Activated T-cell treated with anti-CD3 and anti-CD28 coated beads, Interleukin-2, amount 50 U/mL, for 72 hours (primary cell): Measurements from ENCODE around the gene SYNE2. TPM values are rescaled to one million over a fixed set of nuclear protein-coding genes. Genes with fewer than 3 reads are reported as not detected.
"Not testable (repeated sequence)": the region's sequence is repeated elsewhere in the genome, so short reads cannot be mapped to it uniquely, and the experiment has no call there.

ENCODE experiments used
- ATAC-seq, 2 donors: fragments of 150-1000 bp; cut with Tn5 transposase; replicated peaks in 1 of 2; 2 replicates each; pipeline ENCODE4 v1.10.0; 2021; ENCODE audit warnings: moderate library complexity in 2 of 2, mild to moderate bottlenecking in 1 of 2
- DNase-seq, 2 donors: peaks; one replicate each; pipeline ENCODE4 v3.0.0; 2021 to 2022; ENCODE audit warnings: mixed read lengths in 1 of 2
- H3K27ac Mint-ChIP-seq: one replicate; pipeline ENCODE4 v1.8.0; 2022; ENCODE audit warnings: mild to moderate bottlenecking, moderate library complexity, mixed read lengths
- H3K27me3 Mint-ChIP-seq: one replicate; pipeline ENCODE4 v1.8.0; 2022; ENCODE audit warnings: low read depth, mixed read lengths
- H3K36me3 Mint-ChIP-seq, 2 donors: one replicate each; pipeline ENCODE4 v1.8.0; 2022; ENCODE audit warnings: mixed read lengths in 2 of 2, mild to moderate bottlenecking in 1 of 2; ENCODE audit not compliant: insufficient read depth in 2 of 2
- H3K4me1 Mint-ChIP-seq: one replicate; pipeline ENCODE4 v1.8.0; 2022; ENCODE audit warnings: low read depth, mixed read lengths
- H3K4me3 Mint-ChIP-seq, 2 donors: one replicate each; pipeline ENCODE4 v1.8.0; 2022; ENCODE audit warnings: mild to moderate bottlenecking in 2 of 2, mixed read lengths in 2 of 2, moderate library complexity in 2 of 2
- H3K9me3 Mint-ChIP-seq, 2 donors: one replicate each; pipeline ENCODE4 v1.8.0; 2022; ENCODE audit warnings: mixed read lengths in 2 of 2
- total RNA-seq, 2 donors: library from RNA; stranded (reverse); gene quantifications; one replicate each; pipeline ENCODE4 v1.2.3, GENCODE V29; 2022

The SYNE2 gene
- total RNA-seq, 2 donors from 2014 or later = 32.3 to 48.8 TPM

- peak overlapping the region in 1 of 2 donors; percentile 27 for H3K4me3 Mint-ChIP-seq
- DNase-seq (no peak), ATAC-seq (no peak)
- peak overlapping the region; percentile 34 for H3K27ac Mint-ChIP-seq
- H3K4me1 Mint-ChIP-seq = peaks cover 62% of the 10 kb centered on the region
- H3K36me3 Mint-ChIP-seq = peaks cover 0 to 3% of the 10 kb centered on the region in 2 donors
- no peaks in the 10 kb centered on the region for H3K9me3 Mint-ChIP-seq
- peaks cover 8% of the 10 kb centered on the region for H3K27me3 Mint-ChIP-seq
These were observed 7.3 kb downstream of the SYNE2 start for GRCh38 chr14:63860146-63860545.

GRCh38 chr14:63862163-63862562 is 9.4 kb downstream of the SYNE2 start:
- Mint-ChIP-seq H3K4me1 (peaks cover 56% of the 10 kb centered on the region), H3K36me3 (peaks cover 0 to 3% of the 10 kb centered on the region in 2 donors), H3K4me3 (no peak overlapping the region), H3K9me3 (no peaks in the 10 kb centered on the region), H3K27ac (no peak overlapping the region), H3K27me3 (no peaks in the 10 kb centered on the region)
- DNase-seq = no peak
- no peak for ATAC-seq

DNA sequence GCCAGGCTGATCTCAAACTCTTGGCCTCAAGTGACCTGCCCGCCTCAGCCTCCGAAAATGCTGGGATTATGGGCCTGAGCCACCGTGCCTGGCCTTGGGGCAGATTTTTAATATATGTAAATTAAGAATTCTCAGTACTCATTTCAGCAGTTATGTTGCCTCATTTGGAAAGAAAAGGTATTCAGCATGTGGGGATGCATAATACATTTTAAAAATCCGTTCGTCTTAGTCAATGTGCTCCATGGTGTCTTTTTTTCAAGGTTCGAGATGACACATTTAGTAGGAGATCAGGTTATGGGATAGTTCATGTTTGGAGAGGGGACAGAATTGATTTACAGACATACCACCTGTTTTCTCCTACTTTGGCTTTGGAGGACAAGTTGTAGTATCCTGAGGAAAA is 10.2 kb downstream of the SYNE2 start:
- DNase-seq (no peak), ATAC-seq (no peak)
- peaks cover 48% of the 10 kb centered on the region for H3K4me1 Mint-ChIP-seq
- H3K36me3 Mint-ChIP-seq = no peaks in the 10 kb centered on the region
- H3K9me3 Mint-ChIP-seq = no peaks in the 10 kb centered on the region
- H3K4me3 Mint-ChIP-seq = peak overlapping the region in 1 of 2 donors; percentile 63
- H3K27ac Mint-ChIP-seq = peak overlapping the region; percentile 84
- H3K27me3 Mint-ChIP-seq = no peaks in the 10 kb centered on the region

DNA sequence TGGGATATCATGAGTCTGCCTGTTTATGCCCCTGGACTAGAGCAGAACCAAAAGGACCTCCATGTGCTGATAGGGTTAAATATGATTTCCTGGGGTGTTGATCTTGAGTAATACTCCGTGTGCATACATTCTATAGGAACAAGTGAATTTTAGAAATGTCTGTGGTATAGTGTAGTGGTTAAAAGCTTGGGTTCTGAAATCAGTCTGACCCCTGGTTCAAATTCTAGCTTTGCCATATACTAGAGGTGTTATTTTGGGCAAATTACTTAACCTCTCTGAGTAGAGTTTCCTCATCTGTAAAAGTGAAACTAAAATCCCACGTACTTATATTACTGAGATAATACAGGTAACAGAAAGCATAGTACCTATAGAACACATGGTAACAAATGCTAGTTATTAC is 12.0 kb downstream of the SYNE2 start:
- not testable (repeated sequence) for DNase-seq, H3K27me3 Mint-ChIP-seq, H3K36me3 Mint-ChIP-seq, H3K9me3 Mint-ChIP-seq
- ATAC-seq = peak; percentile 80 to 84
- Mint-ChIP-seq H3K4me1 (peaks cover 61% of the 10 kb centered on the region), H3K4me3 (peak overlapping the region; percentile 79 to 95), H3K27ac (peak overlapping the region; percentile 100)

GRCh38 chr14:63867933-63868921 is 15.4 kb downstream of the SYNE2 start:
- Mint-ChIP-seq H3K36me3 (no peaks in the 10 kb centered on the region), H3K9me3 (no peaks in the 10 kb centered on the region), H3K4me3 (peak overlapping the region; percentile 7 to 79), H3K27ac (peak overlapping the region; percentile 83), H3K4me1 (peaks cover 62% of the 10 kb centered on the region), H3K27me3 (no peaks in the 10 kb centered on the region)
- no peak for DNase-seq
- no peak for ATAC-seq

DNA sequence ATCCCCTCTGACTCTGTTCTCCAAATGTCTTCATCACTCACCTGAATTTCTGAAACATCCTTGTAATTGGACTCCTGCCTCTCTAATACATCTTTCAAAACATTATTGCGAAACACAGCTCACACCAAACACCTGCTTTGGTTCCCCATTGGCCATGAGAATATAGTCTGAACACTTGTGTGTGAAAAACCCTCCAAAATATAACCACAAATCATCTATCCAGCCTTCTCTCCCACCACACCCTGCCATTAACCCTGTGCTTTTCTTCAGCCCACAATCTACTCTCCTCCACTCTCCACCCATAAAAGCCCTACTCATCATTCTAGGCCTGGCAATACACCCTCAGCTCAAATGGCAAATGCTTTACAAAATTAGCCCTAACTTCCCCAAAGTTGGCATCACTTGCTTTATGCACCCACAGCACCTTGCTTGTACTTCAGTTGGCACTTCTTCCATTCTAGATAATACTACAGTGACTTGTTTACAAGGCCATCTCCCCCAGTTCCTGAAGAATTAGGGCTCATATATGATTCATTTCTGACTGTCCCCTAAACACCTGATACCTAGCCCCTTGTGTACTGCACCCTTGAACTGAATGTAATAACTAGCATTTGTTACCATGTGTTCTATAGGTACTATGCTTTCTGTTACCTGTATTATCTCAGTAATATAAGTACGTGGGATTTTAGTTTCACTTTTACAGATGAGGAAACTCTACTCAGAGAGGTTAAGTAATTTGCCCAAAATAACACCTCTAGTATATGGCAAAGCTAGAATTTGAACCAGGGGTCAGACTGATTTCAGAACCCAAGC is 17.3 kb downstream of the SYNE2 start:
- ATAC-seq = peak; percentile 92 to 93
- not testable (repeated sequence) for H3K27me3 Mint-ChIP-seq, H3K36me3 Mint-ChIP-seq, DNase-seq, H3K9me3 Mint-ChIP-seq
- peak overlapping the region; percentile 38 to 63 for H3K4me3 Mint-ChIP-seq
- peaks cover 53% of the 10 kb centered on the region for H3K4me1 Mint-ChIP-seq
- peak overlapping the region; percentile 67 for H3K27ac Mint-ChIP-seq

- Mint-ChIP-seq H3K4me3 (peak overlapping the region in 1 of 2 donors; percentile 23), H3K4me1 (peaks cover 48% of the 10 kb centered on the region)
- not testable (repeated sequence) for H3K9me3 Mint-ChIP-seq, H3K27me3 Mint-ChIP-seq, H3K27ac Mint-ChIP-seq, H3K36me3 Mint-ChIP-seq, ATAC-seq, DNase-seq
These were observed 17.9 kb downstream of the SYNE2 start for GRCh38 chr14:63870753-63871037.

- Mint-ChIP-seq H3K27ac (peak overlapping the region; percentile 31), H3K9me3 (no peaks in the 10 kb centered on the region), H3K4me3 (no peak overlapping the region), H3K27me3 (no peaks in the 10 kb centered on the region), H3K36me3 (no peaks in the 10 kb centered on the region), H3K4me1 (peaks cover 34% of the 10 kb centered on the region)
- DNase-seq (no peak), ATAC-seq (no peak)
These were observed 21.4 kb downstream of the SYNE2 start for GRCh38 chr14:63874223-63874622.

DNA sequence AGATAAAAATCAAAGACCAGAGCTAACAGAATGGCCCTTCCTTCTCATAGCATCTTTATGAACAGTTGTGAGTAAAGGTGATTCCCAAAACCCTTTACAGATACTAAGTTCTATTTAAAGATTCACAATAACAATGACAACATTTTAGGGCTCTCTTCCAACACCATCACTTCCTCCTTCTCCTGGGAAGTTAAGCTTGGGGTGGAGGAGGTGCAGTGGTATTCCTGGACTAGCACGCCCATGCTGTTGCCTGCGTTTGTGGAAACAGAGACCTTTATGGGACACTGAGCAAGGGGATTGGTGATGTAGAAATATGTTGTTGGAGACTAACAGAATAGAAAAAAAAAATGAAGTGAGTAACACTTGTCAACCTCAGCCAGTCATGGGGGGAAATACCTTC is 22.5 kb downstream of the SYNE2 start:
- Mint-ChIP-seq H3K4me1 (peaks cover 24% of the 10 kb centered on the region), H3K27ac (peak overlapping the region; percentile 13), H3K9me3 (no peaks in the 10 kb centered on the region), H3K27me3 (no peaks in the 10 kb centered on the region), H3K36me3 (no peaks in the 10 kb centered on the region), H3K4me3 (no peak overlapping the region)
- DNase-seq (no peak), ATAC-seq (no peak)

DNA sequence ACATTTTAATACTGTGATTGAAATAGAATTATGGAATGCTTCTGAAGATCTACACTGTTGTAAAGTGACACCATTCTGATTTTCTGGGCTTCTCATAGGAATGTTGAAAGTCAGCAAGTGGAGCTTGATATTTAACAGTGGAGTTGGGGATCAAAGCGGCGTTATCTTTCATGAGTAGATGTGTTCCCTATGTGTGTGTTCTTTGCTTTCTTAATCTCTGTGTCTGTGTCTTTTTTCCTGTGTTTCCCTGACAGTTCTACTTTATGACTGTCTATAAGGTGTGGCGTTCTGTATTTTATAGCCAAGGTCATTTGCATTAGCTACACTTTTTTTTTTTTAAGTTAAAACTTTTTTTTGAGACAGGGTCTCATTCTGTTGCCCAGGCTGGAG is 24.7 kb downstream of the SYNE2 start:
- Mint-ChIP-seq H3K36me3 (no peaks in the 10 kb centered on the region), H3K9me3 (no peaks in the 10 kb centered on the region), H3K27me3 (no peaks in the 10 kb centered on the region), H3K27ac (no peak overlapping the region), H3K4me1 (peaks cover 18% of the 10 kb centered on the region), H3K4me3 (no peak overlapping the region)
- DNase-seq = no peak
- no peak for ATAC-seq

DNA sequence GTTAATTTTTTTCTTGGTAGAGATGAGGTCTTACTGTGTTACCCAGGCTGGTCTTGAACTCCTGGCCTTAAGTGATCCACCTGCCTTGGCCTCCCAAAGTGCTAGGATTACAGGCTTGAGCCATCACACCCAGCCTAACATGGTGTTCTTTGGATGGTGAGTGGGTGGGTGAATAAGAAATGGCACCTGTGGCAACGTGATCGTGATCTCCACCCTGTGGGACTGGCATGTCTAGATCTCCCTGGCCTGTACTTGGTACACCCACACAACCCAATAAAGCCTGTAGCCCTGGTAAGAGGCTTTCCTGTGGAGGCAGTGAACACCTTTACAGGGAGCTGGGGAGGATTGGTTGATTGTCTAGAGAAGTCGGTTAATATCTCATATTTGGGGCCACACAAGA is 25.2 kb downstream of the SYNE2 start:
- Mint-ChIP-seq H3K9me3 (no peaks in the 10 kb centered on the region), H3K4me1 (peaks cover 13% of the 10 kb centered on the region)
- DNase-seq = no peak

GRCh38 chr14:63878792-63879191 is 26.0 kb downstream of the SYNE2 start:
- Mint-ChIP-seq H3K27me3 (no peaks in the 10 kb centered on the region), H3K4me1 (peaks cover 12% of the 10 kb centered on the region), H3K36me3 (no peaks in the 10 kb centered on the region), H3K4me3 (no peak overlapping the region), H3K27ac (no peak overlapping the region), H3K9me3 (no peaks in the 10 kb centered on the region)
- ATAC-seq (no peak), DNase-seq (no peak)

More for the DNA sequence above, 25.2 kb downstream of the SYNE2 start:
- Mint-ChIP-seq H3K27ac (no peak overlapping the region), H3K4me3 (no peak overlapping the region), H3K27me3 (no peaks in the 10 kb centered on the region), H3K36me3 (no peaks in the 10 kb centered on the region)
- ATAC-seq = no peak

DNA sequence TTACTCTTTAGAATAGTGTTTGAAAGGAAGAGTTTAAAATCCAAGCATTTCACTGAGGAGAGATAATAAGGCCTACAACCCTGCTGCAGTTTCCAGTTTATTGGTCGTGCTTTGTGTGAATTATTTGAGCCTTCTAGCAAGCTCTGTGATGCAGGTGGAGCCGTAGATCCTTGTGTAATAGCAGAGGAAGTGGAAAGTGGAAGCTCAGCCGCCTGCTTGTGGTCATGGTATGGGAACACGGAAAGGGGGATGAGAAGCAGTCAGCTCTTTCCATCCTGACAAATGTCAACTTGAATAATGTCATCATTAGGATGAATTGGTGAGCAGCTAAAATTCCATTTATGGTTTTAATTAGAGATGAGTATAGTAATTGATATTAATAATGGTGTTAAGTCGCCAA is 29.1 kb downstream of the SYNE2 start:
- ATAC-seq (no peak), DNase-seq (no peak)
- no peaks in the 10 kb centered on the region for H3K36me3 Mint-ChIP-seq
- H3K27ac Mint-ChIP-seq = no peak overlapping the region
- H3K4me3 Mint-ChIP-seq = no peak overlapping the region
- H3K9me3 Mint-ChIP-seq = no peaks in the 10 kb centered on the region
- H3K27me3 Mint-ChIP-seq = no peaks in the 10 kb centered on the region
- H3K4me1 Mint-ChIP-seq = peaks cover 2% of the 10 kb centered on the region
